ENCODE data around the gene CFAP299. TPM values are rescaled to one million over a fixed set of nuclear protein-coding genes. Genes with fewer than 3 reads are reported as not detected.

The CFAP299 gene
- total and polyA plus RNA-seq, 2 of the 8 experiments (the other 6 are each of a cell fraction or from before 2014, with no cell fraction given) = not detected

GRCh38 chr4:80475798-80476197, 140.3 kb downstream of the CFAP299 start:
- no peak for FAIRE-seq
- H3K4me3 ChIP-seq (ENCODE audit: extremely low read depth in 1 of 4, insufficient read depth in 2 of 4, low read depth in 3 of 4, low read length in 4 of 4) = no peak overlapping the region
- H2BK120ac ChIP-seq (replicated peaks; ENCODE audit: low read depth, low read length) = no peak overlapping the region
- no peaks in the 10 kb centered on the region for H3K23me2 ChIP-seq (ENCODE audit: low read depth, low read length)
- H3K4ac ChIP-seq (replicated peaks; ENCODE audit: insufficient read length, low read depth, low read length) = no peak overlapping the region
- no peak overlapping the region for H3K18ac ChIP-seq (ENCODE audit: extremely low read depth, low read length)
- no peak overlapping the region for H4K5ac ChIP-seq (ENCODE audit: insufficient read length, low read depth, low read length)
- H3K9ac ChIP-seq (replicated peaks in 1 of 4; ENCODE audit: extremely low read depth in 1 of 4, low read depth in 3 of 4, low read length in 3 of 4) = no peak overlapping the region
- H3K9me3 ChIP-seq (ENCODE audit: insufficient read depth in 2 of 2, low read depth in 1 of 2, low read length in 1 of 2) = no peaks in the 10 kb centered on the region
- POLR2A ChIA-PET (ENCODE audit: partially characterized antibody) = interaction anchor here (1.8 kb wide), 1 partner anchor 11 kb away, joined by 3 read pairs; no protein-coding TSS in a partner anchor
- H2BK12ac ChIP-seq (ENCODE audit: low read depth, low read length) = no peak overlapping the region
- no peak overlapping the region for H4K91ac ChIP-seq (replicated peaks; ENCODE audit: insufficient read length, low read length)
- no peak overlapping the region for H4K8ac ChIP-seq (ENCODE audit: extremely low read depth, insufficient read depth, low read length)
- WGBS, 2 experiments (ENCODE audit: extremely low coverage in 1 of 2, insufficient coverage in 1 of 2, insufficient read length in 1 of 2, insufficient replicate concordance in 2 of 2, low coverage in 1 of 2, low lambda C conversion rate in 2 of 2, missing lambda C conversion rate in 1 of 2) = 97% methylated on average over 3 of the region's 3 CpGs; no CpG with 5 or more reads in 1 of the 2 experiments
- no peak overlapping the region for H2BK5ac ChIP-seq (ENCODE audit: low read depth, low read length)
- H2BK15ac ChIP-seq (ENCODE audit: low read length) = no peak overlapping the region
- H4K20me1 ChIP-seq (replicated peaks in 1 of 2; ENCODE audit: control insufficient read depth in 1 of 2, insufficient read depth in 2 of 2, low read length in 2 of 2) = no peaks in the 10 kb centered on the region
- TF ChIP-seq SIN3A (conservative IDR thresholded peaks at IDR 0.05 in 1 of 2, IDR thresholded peaks at IDR 0.05 in 1 of 2; ENCODE audit: low read depth in 1 of 2, low read length in 2 of 2) (no peak), SUZ12 (IDR thresholded peaks at IDR 0.05; ENCODE audit: low read length) (no peak), USF2 (IDR thresholded peaks at IDR 0.05; ENCODE audit: low read length) (no peak)
- H2AK5ac ChIP-seq (ENCODE audit: low read depth, low read length) = no peak overlapping the region
- H2BK20ac ChIP-seq (ENCODE audit: low read length) = no peak overlapping the region
- CTCF ChIA-PET (ENCODE audit: partially characterized antibody) = no interaction called here
- H3K79me1 ChIP-seq (ENCODE audit: low read depth, low read length) = no peaks in the 10 kb centered on the region
- no peak for DNase-seq (ENCODE audit: low read depth in 1 of 2, low spot score in 2 of 2)
- H3K56ac ChIP-seq (replicated peaks; ENCODE audit: insufficient read length, low read depth, low read length) = no peak overlapping the region
- H3K4me1 ChIP-seq (replicated peaks in 1 of 4; ENCODE audit: control insufficient read depth in 3 of 4, insufficient read depth in 4 of 4, low read length in 3 of 4) = peaks cover 0 to 4% (median 1%) of the 10 kb centered on the region in 4 experiments; a peak in 3 of 7 replicates
- no peak overlapping the region for H3K23ac ChIP-seq (ENCODE audit: insufficient read length)
- H3K36me3 ChIP-seq (ENCODE audit: control insufficient read depth in 2 of 4, insufficient read depth in 4 of 4, low read length in 3 of 4) = no peaks in the 10 kb centered on the region
- H3K27me3 ChIP-seq (replicated peaks in 1 of 4; ENCODE audit: control insufficient read depth in 3 of 4, extremely low read depth in 1 of 4, insufficient read depth in 3 of 4, low read length in 3 of 4) = no peaks in the 10 kb centered on the region
- no peak overlapping the region for H3K4me2 ChIP-seq (ENCODE audit: insufficient read depth in 1 of 2, low read depth in 2 of 2, low read length in 2 of 2)
- H3K27ac ChIP-seq (ENCODE audit: low read depth, low read length) = no peak overlapping the region
- H3K14ac ChIP-seq (ENCODE audit: insufficient read length) = no peak overlapping the region
- peak overlapping the region; percentile 39; the same call in 1 of the 2 replicates for H2AFZ ChIP-seq (ENCODE audit: low read length)
- H3K79me2 ChIP-seq (ENCODE audit: control insufficient read depth in 1 of 2, insufficient read depth in 2 of 2, low read length in 2 of 2) = no peaks in the 10 kb centered on the region
